ENCODE data around the gene TMSB4X. TPM values are rescaled to one million over a fixed set of nuclear protein-coding genes. Genes with fewer than 3 reads are reported as not detected.

The TMSB4X gene
- total RNA-seq, 1 experiment from 2014 or later: 1,095 TPM

- no peak overlapping the region for H3K4me3 ChIP-seq (ENCODE audit: low read depth, low read length)
- H3K27ac Mint-ChIP-seq (ENCODE audit: unreplicated experiment): no peak overlapping the region
- H3K4me1 ChIP-seq: peaks cover 4% of the 10 kb centered on the region; the same call in 1 of the 2 replicates
- TF ChIP-seq, protein P1, sequence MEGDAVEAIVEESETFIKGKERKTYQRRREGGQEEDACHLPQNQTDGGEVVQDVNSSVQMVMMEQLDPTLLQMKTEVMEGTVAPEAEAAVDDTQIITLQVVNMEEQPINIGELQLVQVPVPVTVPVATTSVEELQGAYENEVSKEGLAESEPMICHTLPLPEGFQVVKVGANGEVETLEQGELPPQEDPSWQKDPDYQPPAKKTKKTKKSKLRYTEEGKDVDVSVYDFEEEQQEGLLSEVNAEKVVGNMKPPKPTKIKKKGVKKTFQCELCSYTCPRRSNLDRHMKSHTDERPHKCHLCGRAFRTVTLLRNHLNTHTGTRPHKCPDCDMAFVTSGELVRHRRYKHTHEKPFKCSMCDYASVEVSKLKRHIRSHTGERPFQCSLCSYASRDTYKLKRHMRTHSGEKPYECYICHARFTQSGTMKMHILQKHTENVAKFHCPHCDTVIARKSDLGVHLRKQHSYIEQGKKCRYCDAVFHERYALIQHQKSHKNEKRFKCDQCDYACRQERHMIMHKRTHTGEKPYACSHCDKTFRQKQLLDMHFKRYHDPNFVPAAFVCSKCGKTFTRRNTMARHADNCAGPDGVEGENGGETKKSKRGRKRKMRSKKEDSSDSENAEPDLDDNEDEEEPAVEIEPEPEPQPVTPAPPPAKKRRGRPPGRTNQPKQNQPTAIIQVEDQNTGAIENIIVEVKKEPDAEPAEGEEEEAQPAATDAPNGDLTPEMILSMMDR (IDR thresholded peaks at IDR 0.05; ENCODE audit: insufficient read depth in 1 of 2, low read depth in 1 of 2, low read length in 1 of 2, severe bottlenecking in 1 of 2, unreplicated experiment in 1 of 2): no peak
- no peaks in the 10 kb centered on the region for H3K36me3 ChIP-seq (ENCODE audit: control insufficient read depth, insufficient read depth, low read length)
- peaks cover 20% of the 10 kb centered on the region for H3K36me3 Mint-ChIP-seq (ENCODE audit: insufficient read depth, unreplicated experiment)
- H3K27me3 ChIP-seq (replicated peaks; ENCODE audit: control insufficient read depth, insufficient read depth, low read length): no peaks in the 10 kb centered on the region
- no peaks in the 10 kb centered on the region for H3K9me3 Mint-ChIP-seq (ENCODE audit: unreplicated experiment)
- no peaks in the 10 kb centered on the region for H3K27me3 Mint-ChIP-seq (ENCODE audit: insufficient read depth, unreplicated experiment)
- no peak overlapping the region for H3K4me3 Mint-ChIP-seq (ENCODE audit: unreplicated experiment)
- BruUV-seq (replicated peaks): no TSS peak
- DNase-seq: no peak
- POLR2A ChIA-PET: no interaction called here
- CTCF ChIA-PET: interaction anchor here (1.0 kb wide), 1 partner anchor 25 kb away, joined by 5 read pairs; no protein-coding TSS in a partner anchor
- H3K9me3 ChIP-seq: no peaks in the 10 kb centered on the region
- intact Hi-C loops (cut with micrococcal nuclease; ENCODE audit: unreplicated experiment): loop anchor here (5.0 to 10.0 kb wide), 4 partner anchors 123 to 676 kb away; no protein-coding TSS in a partner anchor
- no peaks in the 10 kb centered on the region for H3K4me1 Mint-ChIP-seq (ENCODE audit: low read depth, unreplicated experiment)
Measured at GRCh38 chrX:12971282-12972003, 3.5 kb upstream of the TMSB4X start.

- H3K4me3 Mint-ChIP-seq (ENCODE audit: unreplicated experiment): no peak overlapping the region
- Histone ChIP-seq H3K4me3 (ENCODE audit: low read depth, low read length) (no peak overlapping the region), H3K27me3 (replicated peaks; ENCODE audit: control insufficient read depth, insufficient read depth, low read length) (no peaks in the 10 kb centered on the region), H3K9me3 (no peaks in the 10 kb centered on the region), H3K36me3 (ENCODE audit: control insufficient read depth, insufficient read depth, low read length) (no peaks in the 10 kb centered on the region), H3K4me1 (peaks cover 6% of the 10 kb centered on the region)
- TF ChIP-seq, protein P1 (IDR thresholded peaks at IDR 0.05; ENCODE audit: insufficient read depth in 1 of 2, low read depth in 1 of 2, low read length in 1 of 2, severe bottlenecking in 1 of 2, unreplicated experiment in 1 of 2): no peak
- no peaks in the 10 kb centered on the region for H3K27me3 Mint-ChIP-seq (ENCODE audit: insufficient read depth, unreplicated experiment)
- intact Hi-C loops (cut with micrococcal nuclease; ENCODE audit: unreplicated experiment): loop anchor here (5.0 to 10.0 kb wide), 4 partner anchors 123 to 675 kb away; no protein-coding TSS in a partner anchor
- no TSS peak for BruUV-seq (replicated peaks)
- ChIA-PET POLR2A (interaction anchor here (0.6 kb wide), 1 partner anchor 406 kb away, joined by 8 read pairs; no protein-coding TSS in a partner anchor), CTCF (no interaction called here)
- no peaks in the 10 kb centered on the region for H3K9me3 Mint-ChIP-seq (ENCODE audit: unreplicated experiment)
- no peak overlapping the region for H3K27ac Mint-ChIP-seq (ENCODE audit: unreplicated experiment)
- peaks cover 28% of the 10 kb centered on the region for H3K36me3 Mint-ChIP-seq (ENCODE audit: insufficient read depth, unreplicated experiment)
- H3K4me1 Mint-ChIP-seq (ENCODE audit: low read depth, unreplicated experiment): no peaks in the 10 kb centered on the region
- no peak for DNase-seq
Measured at GRCh38 chrX:12972243-12972642, 2.7 kb upstream of the TMSB4X start.

DNA sequence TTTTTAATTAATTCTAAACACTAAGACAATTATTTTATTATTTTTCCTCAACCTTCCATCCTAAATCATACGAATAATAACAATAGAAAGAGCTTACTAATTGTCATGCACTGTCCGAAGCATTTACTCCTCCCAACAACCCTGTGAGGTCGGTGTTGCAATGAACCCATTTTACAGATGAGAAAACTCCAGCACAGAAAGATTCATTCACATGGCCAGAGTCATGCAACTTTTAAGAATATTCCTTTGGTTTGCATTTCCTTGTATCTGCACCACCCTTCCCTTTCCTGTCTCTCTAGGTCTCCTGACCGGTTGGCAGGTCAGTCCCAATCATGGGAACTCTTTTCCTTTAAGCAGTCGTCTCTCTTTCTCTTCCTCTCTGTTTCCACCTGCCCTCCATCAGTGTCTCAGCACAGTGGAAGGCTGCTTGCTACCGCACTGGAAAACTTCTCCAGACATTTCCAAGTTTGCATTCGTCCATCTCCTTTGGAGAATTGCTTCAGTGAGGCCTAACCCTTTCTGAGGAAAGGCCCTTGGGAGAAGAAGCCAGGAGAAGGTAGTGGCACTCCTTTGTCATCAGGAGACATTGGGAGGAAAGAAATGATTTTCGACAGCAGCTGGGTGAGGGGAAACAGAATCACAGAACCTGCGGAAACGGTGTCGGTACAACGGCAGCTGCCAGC is 1.9 kb upstream of the TMSB4X start:
- ChIA-PET POLR2A (interaction anchor here (0.6 kb wide), 1 partner anchor 405 kb away, joined by 8 read pairs; no protein-coding TSS in a partner anchor), CTCF (no interaction called here)
- no peaks in the 10 kb centered on the region for H3K27me3 Mint-ChIP-seq (ENCODE audit: insufficient read depth, unreplicated experiment)
- Histone ChIP-seq H3K9me3 (no peaks in the 10 kb centered on the region), H3K4me3 (ENCODE audit: low read depth, low read length) (no peak overlapping the region), H3K36me3 (ENCODE audit: control insufficient read depth, insufficient read depth, low read length) (no peaks in the 10 kb centered on the region), H3K4me1 (peaks cover 10% of the 10 kb centered on the region), H3K27me3 (replicated peaks; ENCODE audit: control insufficient read depth, insufficient read depth, low read length) (no peaks in the 10 kb centered on the region)
- DNase-seq: no peak
- no peak overlapping the region for H3K27ac Mint-ChIP-seq (ENCODE audit: unreplicated experiment)
- no TSS peak for BruUV-seq (replicated peaks)
- H3K36me3 Mint-ChIP-seq (ENCODE audit: insufficient read depth, unreplicated experiment): peaks cover 35% of the 10 kb centered on the region
- H3K4me1 Mint-ChIP-seq (ENCODE audit: low read depth, unreplicated experiment): peaks cover under 1% of the 10 kb centered on the region
- TF ChIP-seq, protein P1 (IDR thresholded peaks at IDR 0.05; ENCODE audit: insufficient read depth in 1 of 2, low read depth in 1 of 2, low read length in 1 of 2, severe bottlenecking in 1 of 2, unreplicated experiment in 1 of 2): no peak
- intact Hi-C loops (cut with micrococcal nuclease; ENCODE audit: unreplicated experiment): loop anchor here (5.0 to 10.0 kb wide), 4 partner anchors 122 to 674 kb away; no protein-coding TSS in a partner anchor
- H3K9me3 Mint-ChIP-seq (ENCODE audit: unreplicated experiment): no peaks in the 10 kb centered on the region
- no peak overlapping the region for H3K4me3 Mint-ChIP-seq (ENCODE audit: unreplicated experiment)
